ENCODE data around the gene SYNE4.
"Not testable (repeated sequence)": the region's sequence is repeated elsewhere in the genome, so short reads cannot be mapped to it uniquely, and the experiment has no call there.

The SYNE4 gene

DNA sequence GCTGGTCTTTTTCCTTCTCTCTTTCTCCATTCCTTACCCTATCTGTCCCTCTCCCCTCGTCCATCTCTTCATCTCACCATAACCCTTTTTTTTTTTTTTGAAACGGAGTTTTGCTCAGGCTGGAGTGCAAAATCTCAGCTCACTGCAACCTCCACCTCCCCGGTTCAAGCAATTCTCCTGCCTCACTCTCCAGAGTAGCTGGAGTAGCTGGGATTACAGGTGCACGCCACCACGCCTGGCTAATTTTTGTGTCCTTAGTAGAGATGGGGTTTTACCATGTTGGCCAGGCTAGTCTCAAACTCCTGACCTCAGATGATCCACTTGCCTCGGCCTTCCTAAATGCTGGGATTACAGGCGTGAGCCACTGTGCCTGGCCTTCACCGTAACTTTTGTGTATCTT lies 51.2 kb downstream of the SYNE4 start:
- DNase-seq: not testable (repeated sequence)

DNA sequence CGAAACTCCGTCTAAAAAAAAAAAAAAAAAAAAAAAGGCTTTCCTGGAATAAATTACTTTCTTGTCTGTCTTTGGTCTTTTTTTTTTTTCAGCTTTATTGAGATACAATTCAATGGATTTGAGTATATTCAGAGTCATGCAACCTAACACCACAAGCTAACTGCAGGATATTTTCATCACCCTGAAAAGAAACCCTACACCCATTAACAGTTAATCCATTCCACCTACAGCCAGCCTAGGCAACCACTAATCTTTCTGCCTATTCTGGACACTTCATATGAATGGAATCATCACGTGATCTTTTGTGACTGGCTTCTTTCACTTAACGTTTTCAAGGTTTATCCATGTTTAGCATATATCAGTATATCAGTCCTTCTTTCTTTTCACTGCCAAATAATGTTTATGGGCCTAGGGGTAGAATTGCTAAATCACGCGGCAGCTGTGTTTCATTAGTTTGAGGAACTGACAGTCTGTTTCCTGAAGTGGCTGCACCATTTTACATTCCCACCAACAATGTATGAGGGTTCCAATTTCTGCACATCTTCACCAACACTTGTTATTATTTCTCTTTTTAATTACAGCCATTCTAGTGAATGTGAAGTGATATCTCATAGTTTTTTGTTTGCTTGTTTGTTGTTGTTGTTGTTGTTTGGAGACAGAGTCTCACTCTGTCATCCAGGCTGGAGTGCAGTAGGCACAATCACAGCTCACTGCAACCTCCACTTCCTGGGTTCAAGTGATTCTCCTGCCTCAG lies 52.6 kb downstream of the SYNE4 start:
- DNase-seq: no peak

Data from amygdala (tissue), 56 donors.